Neural cell (in vitro differentiated cells): ENCODE data around the gene GSC2. TPM values are rescaled to one million over a fixed set of nuclear protein-coding genes. Genes with fewer than 3 reads are reported as not detected.

Experiments used
- H2AFZ ChIP-seq: fragments of 200-600, 300-800 bp; sonication (generic), shearing (Covaris generic); 2 replicates; pipeline ENCODE4 v1.6.0; 2014; ENCODE audit warnings: low read depth, mild to moderate bottlenecking, antibody characterized with exemption, low read length, moderate library complexity
- H3F3A ChIP-seq: fragments of 200-600 bp; shearing (Covaris generic); 2 replicates; pipeline ENCODE4 v1.6.1; 2016; ENCODE audit warnings: mild to moderate bottlenecking, moderate library complexity, mixed read lengths, antibody characterized with exemption, low read length; ENCODE audit not compliant: insufficient read depth, poor library complexity, severe bottlenecking
- H3K27ac ChIP-seq: fragments of 200-600, 300-800 bp; sonication (generic), shearing (Covaris generic); 2 replicates; pipeline ENCODE4 v1.5.1; 2014; ENCODE audit warnings: mild to moderate bottlenecking, low read length, moderate library complexity
- H3K27me3 ChIP-seq: fragments of 300-800, 200-600 bp; sonication (generic), shearing (Covaris generic); 2 replicates; pipeline ENCODE4 v1.6.0; 2014; ENCODE audit warnings: mild to moderate bottlenecking, low read depth, low read length, moderate library complexity; ENCODE audit not compliant: insufficient read depth
- H3K36me3 ChIP-seq: fragments of 300-800, 200-600 bp; sonication (generic), shearing (Covaris generic); 2 replicates; pipeline ENCODE4 v1.5.1; 2014; ENCODE audit warnings: mild to moderate bottlenecking, antibody characterized with exemption, low read length, moderate library complexity; ENCODE audit not compliant: insufficient read depth
- H3K4me2 ChIP-seq: fragments of 300-800, 200-600 bp; sonication (generic), shearing (Covaris generic); 2 replicates; pipeline ENCODE4 v1.6.0; 2014; ENCODE audit warnings: mild to moderate bottlenecking, low read length
- H3K4me3 ChIP-seq: fragments of 300-800, 200-600 bp; sonication (generic), shearing (Covaris generic); 2 replicates; pipeline ENCODE4 v1.5.1; 2014; ENCODE audit warnings: mild to moderate bottlenecking, low read length, moderate library complexity
- H3K79me2 ChIP-seq: fragments of 200-600 bp; shearing (Covaris generic); replicated peaks from 2 replicates; pipeline ENCODE4 v1.6.0; 2014; ENCODE audit warnings: mild to moderate bottlenecking, low read length, moderate library complexity; ENCODE audit not compliant: insufficient read depth
- H3K9ac ChIP-seq: fragments of 300-800, 200-600 bp; sonication (generic), shearing (Covaris generic); 2 replicates; pipeline ENCODE4 v1.6.1; 2016; ENCODE audit warnings: mild to moderate bottlenecking, low read length, mixed read lengths
- H3K9me2 ChIP-seq: fragments of 200-600 bp; shearing (Covaris generic); 2 replicates; pipeline ENCODE4 v1.6.1; 2016; ENCODE audit warnings: mild to moderate bottlenecking, low read length, mixed read lengths; ENCODE audit not compliant: insufficient read depth
- H3K9me3 ChIP-seq: fragments of 200-600, 300-800 bp; sonication (generic), shearing (Covaris generic); 2 replicates; pipeline ENCODE4 v1.6.1; 2016; ENCODE audit warnings: mild to moderate bottlenecking, mixed run types, low read length, moderate library complexity, mixed read lengths
- H4K20me1 ChIP-seq: fragments of 200-600 bp; shearing (Covaris generic); 2 replicates; pipeline ENCODE4 v1.6.1; 2016; ENCODE audit warnings: mild to moderate bottlenecking, mixed run types; ENCODE audit not compliant: insufficient read depth
- CTCF ChIP-seq: fragments of 450-650 bp; IDR thresholded peaks from 2 replicates; pipeline ENCODE4 v1.5.1; 2014; ENCODE audit warnings: antibody characterized with exemption, mild to moderate bottlenecking, moderate library complexity; ENCODE audit not compliant: poor library complexity, severe bottlenecking
- EP300 ChIP-seq: fragments of 450-650 bp; conservative IDR thresholded peaks from 2 replicates; pipeline ENCODE4 v1.6.1; 2014; ENCODE audit warnings: antibody characterized with exemption, mild to moderate bottlenecking, moderate library complexity; ENCODE audit not compliant: poor library complexity, severe bottlenecking
- EZH2 ChIP-seq: fragments of 200-600, 300-800 bp; shearing (Covaris generic), sonication (generic); IDR thresholded peaks from 2 replicates; pipeline ENCODE4 v1.6.1; 2014; ENCODE audit warnings: antibody characterized with exemption, low read length, borderline replicate concordance, mild to moderate bottlenecking; ENCODE audit not compliant: insufficient read depth, poor library complexity, severe bottlenecking
- MXI1 ChIP-seq: fragments of 450-650 bp; conservative IDR thresholded peaks from 2 replicates; pipeline ENCODE4 v1.6.1; 2014; ENCODE audit warnings: antibody characterized with exemption, mild to moderate bottlenecking; ENCODE audit not compliant: poor library complexity, severe bottlenecking
- POLR2AphosphoS5 ChIP-seq: IDR thresholded peaks from 2 replicates; pipeline ENCODE4 v1.6.1; 2012
- RAD21 ChIP-seq: fragments of 450-650 bp; conservative IDR thresholded peaks from 2 replicates; pipeline ENCODE4 v1.6.1; 2014; ENCODE audit warnings: antibody characterized with exemption, mild to moderate bottlenecking, moderate library complexity
- REST ChIP-seq: IDR thresholded peaks from 2 replicates; pipeline ENCODE4 v1.6.1; 2012; ENCODE audit warnings: borderline replicate concordance
- SMC3 ChIP-seq: fragments of 450-650 bp; conservative IDR thresholded peaks from 2 replicates; pipeline ENCODE4 v1.6.1; 2014; ENCODE audit warnings: antibody characterized with exemption, mild to moderate bottlenecking, moderate library complexity; ENCODE audit not compliant: poor library complexity
- TAF1 ChIP-seq: IDR thresholded peaks from 2 replicates; pipeline ENCODE4 v1.6.1; 2012; ENCODE audit warnings: low read depth
- polyA plus RNA-seq: library from polyadenylated mRNA; depleted of rRNA; stranded (reverse); fragments of >200 nt; gene quantifications from 2 replicates; pipeline ENCODE4 v1.2.3, GENCODE V29; 2014

The GSC2 gene
- polyA plus RNA-seq, 1 donor from 2014 or later, result not detected

DNA sequence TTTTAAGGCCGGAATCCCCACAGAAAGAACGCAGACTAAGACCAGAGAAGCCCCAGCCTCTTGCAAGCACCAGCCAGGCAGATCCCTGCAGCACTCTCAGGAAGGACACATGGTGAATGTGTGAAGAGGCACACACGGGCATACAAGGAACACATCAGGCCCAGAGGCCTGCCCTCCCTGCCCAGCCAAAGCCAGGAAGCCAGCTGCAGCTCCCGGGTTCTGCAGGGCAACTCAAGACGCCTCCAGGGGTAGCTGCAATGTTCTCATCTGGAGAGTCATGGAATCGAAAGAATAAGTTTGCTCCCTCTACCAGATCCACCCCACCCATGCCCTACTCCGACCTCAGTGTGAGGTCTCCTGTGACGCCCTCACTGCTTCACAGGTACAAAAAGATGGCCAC is 30.1 kb downstream of the GSC2 start:
- H3K9me2 ChIP-seq, result no peaks in the 10 kb centered on the region
- peaks cover 5% of the 10 kb centered on the region for H4K20me1 ChIP-seq
- H3K36me3 ChIP-seq, result no peaks in the 10 kb centered on the region
- H2AFZ ChIP-seq, result no peak overlapping the region
- TF ChIP-seq TAF1, result no peak
- no peak for TF ChIP-seq REST
- TF ChIP-seq SMC3, result no peak
- no peak for TF ChIP-seq RAD21
- no peak for TF ChIP-seq EP300
- TF ChIP-seq CTCF, result no peak
- no peak for TF ChIP-seq POLR2AphosphoS5
- TF ChIP-seq EZH2, result no peak
- no peak for TF ChIP-seq MXI1
- H3K9me3 ChIP-seq, result no peaks in the 10 kb centered on the region
- H3K79me2 ChIP-seq, result peaks cover 66% of the 10 kb centered on the region
- no peaks in the 10 kb centered on the region for H3F3A ChIP-seq
- H3K27me3 ChIP-seq, result no peaks in the 10 kb centered on the region
- no peak overlapping the region for H3K4me2 ChIP-seq
- no peak overlapping the region for H3K9ac ChIP-seq
- H3K27ac ChIP-seq, result no peak overlapping the region
- H3K4me3 ChIP-seq, result peak overlapping the region; percentile 99

GRCh38 chr22:19118329-19118880 is 31.7 kb downstream of the GSC2 start:
- Histone ChIP-seq H3K27me3 (no peaks in the 10 kb centered on the region), H4K20me1 (peaks cover 5% of the 10 kb centered on the region), H3K4me2 (no peak overlapping the region), H3K9me3 (no peaks in the 10 kb centered on the region), H3K9ac (no peak overlapping the region), H3K9me2 (no peaks in the 10 kb centered on the region), H3K36me3 (no peaks in the 10 kb centered on the region), H3K79me2 (peaks cover 81% of the 10 kb centered on the region), H3K4me3 (no peak overlapping the region), H2AFZ (no peak overlapping the region), H3F3A (no peaks in the 10 kb centered on the region), H3K27ac (no peak overlapping the region)
- no peak for TF ChIP-seq MXI1
- no peak for TF ChIP-seq TAF1
- TF ChIP-seq RAD21, result no peak
- no peak for TF ChIP-seq REST
- TF ChIP-seq EP300, result no peak
- TF ChIP-seq CTCF, result no peak
- no peak for TF ChIP-seq POLR2AphosphoS5
- TF ChIP-seq SMC3, result no peak
